K562 (cell line): ENCODE data around the gene MRPL48. TPM values are rescaled to one million over a fixed set of nuclear protein-coding genes. Genes with fewer than 3 reads are reported as not detected.

Experiments
- ATAC-seq: fragments of 200-7000 bp; cut with Tn5 transposase; 3 replicates; pipeline ENCODE4 v1.9.1; 2020; ENCODE audit warnings: moderate library complexity
- BruUV-seq: library from RNA; stranded (reverse); fragments of 400-500 nt; replicated peaks from 2 replicates; lab custom pipeline; 2021; lab: Mats Ljungman, UMichigan
- CTCF ChIA-PET: fragments of 300-600 bp; formaldehyde crosslinking; extraction: SDS; loops from one replicate; lab custom pipeline; 2021; ENCODE audit warnings: low intra/inter-chr PET ratio; lab: Yijun Ruan, JAX
- POLR2A ChIA-PET: fragments of 300-600, 350-650 bp; sonication (Branson Sonifier 250); formaldehyde crosslinking; extraction: SDS; loops from one replicate; lab custom pipeline; 2021; ENCODE audit warnings: antibody characterized with exemption, inconsistent platforms; lab: Yijun Ruan, JAX
- DNase-seq, 4 experiments: peaks; one replicate each; pipeline versions ENCODE4 v3.0.0 to v3.0.0-alpha.2; 2011 to 2018; ENCODE audit warnings: low spot score in 3 of 4, mixed read lengths in 3 of 4; ENCODE audit errors: extremely low read depth in 1 of 4
- FAIRE-seq: peaks from 2 replicates; lab custom pipeline; 2011; peaks lifted over from hg19 to GRCh38; lab: Jason Lieb, UNC
- H2AFZ ChIP-seq: 2 replicates; pipeline ENCODE4 v1.6.0; 2011; ENCODE audit warnings: low read depth, low read length, control low read depth, inconsistent platforms
- H3K27ac ChIP-seq: fragments of 200-600 bp; 3 replicates; pipeline ENCODE4 v1.8.0; 2011; ENCODE audit warnings: low read depth, mild to moderate bottlenecking, control low read depth, inconsistent platforms, low read length, moderate library complexity, mixed read lengths; ENCODE audit errors: extremely low read depth
- H3K27me3 ChIP-seq, 2 experiments: fragments of 300-600 bp in 1 of 2; 2 replicates in 1 of 2; 3 replicates in 1 of 2; pipeline versions ENCODE4 v1.6.0 to v1.8.0; 2011; ENCODE audit warnings: inconsistent platforms in 2 of 2, low read length in 2 of 2, mild to moderate bottlenecking in 1 of 2, mixed read lengths in 1 of 2, moderate library complexity in 1 of 2; ENCODE audit not compliant: control insufficient read depth in 2 of 2, insufficient read depth in 2 of 2
- H3K36me3 ChIP-seq: fragments of 300-600 bp; 3 replicates; pipeline ENCODE4 v1.8.0; 2011; ENCODE audit warnings: mild to moderate bottlenecking, low read length, inconsistent platforms; ENCODE audit not compliant: control insufficient read depth, insufficient read depth
- H3K4me1 ChIP-seq, 2 experiments: fragments of 200-600 bp in 1 of 2; replicated peaks in 1 of 2; 2 replicates in 1 of 2; 3 replicates in 1 of 2; pipeline versions ENCODE4 v1.5.1 to v1.8.0; 2011; ENCODE audit warnings: inconsistent platforms in 2 of 2, low read length in 2 of 2, mild to moderate bottlenecking in 1 of 2, mixed read lengths in 1 of 2, moderate library complexity in 1 of 2; ENCODE audit not compliant: control insufficient read depth in 2 of 2, insufficient read depth in 2 of 2
- H3K4me2 ChIP-seq: 2 replicates; pipeline ENCODE4 v1.6.1; 2011; ENCODE audit warnings: low read length, control low read depth, inconsistent platforms, mixed read lengths; ENCODE audit not compliant: insufficient read depth
- H3K4me3 ChIP-seq: fragments of 200-600 bp; sonication (generic), shearing (Covaris generic); 2 replicates; pipeline ENCODE4 v1.5.1; 2016; ENCODE audit warnings: control low read depth, inconsistent platforms
- H3K79me2 ChIP-seq: fragments of 200-600 bp; 3 replicates; pipeline ENCODE4 v1.8.0; 2011; ENCODE audit warnings: low read length, inconsistent platforms; ENCODE audit not compliant: control insufficient read depth, insufficient read depth
- H3K9ac ChIP-seq, 2 experiments: 2 replicates each; pipeline versions ENCODE4 v1.6.0 to v1.6.1; 2011; ENCODE audit warnings: low read depth in 2 of 2, low read length in 2 of 2, control low read depth in 1 of 2, inconsistent platforms in 1 of 2, mild to moderate bottlenecking in 1 of 2, mixed read lengths in 1 of 2; ENCODE audit not compliant: insufficient read depth in 1 of 2
- H3K9me1 ChIP-seq: one replicate; pipeline ENCODE4 v1.6.0; 2011; ENCODE audit warnings: inconsistent platforms, mild to moderate bottlenecking, low read length, moderate library complexity; ENCODE audit not compliant: control insufficient read depth, insufficient read depth
- H3K9me3 ChIP-seq: replicated peaks from 2 replicates; pipeline ENCODE4 v1.5.1; 2011; ENCODE audit warnings: low read depth, low read length, inconsistent platforms; ENCODE audit not compliant: control insufficient read depth, insufficient read depth
- H4K20me1 ChIP-seq: replicated peaks from 2 replicates; pipeline ENCODE4 v1.6.1; 2011; ENCODE audit warnings: low read length, inconsistent platforms, mixed read lengths; ENCODE audit not compliant: control insufficient read depth, insufficient read depth
- MBD1 ChIP-seq: fragments of 250-450 bp; sonication (Bioruptor Pico); IDR thresholded peaks from 2 replicates; pipeline ENCODE4 v1.8.0; 2022; ENCODE audit warnings: inconsistent platforms
- NFE2L1 ChIP-seq: fragments of 450-650 bp; IDR thresholded peaks from 2 replicates; pipeline ENCODE4 v1.6.1; 2016; ENCODE audit warnings: missing genetic modification characterization, low read depth, mild to moderate bottlenecking, missing compliant biosample characterization, moderate library complexity, borderline replicate concordance
- RBM17 ChIP-seq: fragments of 200-400 bp; formaldehyde crosslinking; IDR thresholded peaks from 2 replicates; pipeline ENCODE4 v1.6.1; 2017; ENCODE audit warnings: low read depth, mild to moderate bottlenecking, low read length, borderline replicate concordance
- RHOXF2B ChIP-seq: fragments of 250-450 bp; sonication (Bioruptor Pico); conservative IDR thresholded peaks from 2 replicates; pipeline ENCODE4 v1.5.1; 2021
- SIN3B ChIP-seq: fragments of 450-650 bp; IDR thresholded peaks from 2 replicates; pipeline ENCODE4 v1.6.1; 2017; ENCODE audit warnings: low read depth, mild to moderate bottlenecking, moderate library complexity
- TCF7L2 ChIP-seq: fragments of 150-350 bp; IDR thresholded peaks from 2 replicates; pipeline ENCODE4 v1.6.1; 2016; ENCODE audit warnings: low read depth, mild to moderate bottlenecking, low read length, moderate library complexity
- ZC3H11A ChIP-seq: IDR thresholded peaks from 2 replicates; pipeline ENCODE4 v1.6.1; 2012; ENCODE audit warnings: low read depth, low read length, improper control_type of control experiment
- ZNF263 ChIP-seq: sonication (generic); formaldehyde crosslinking; IDR thresholded peaks from 2 replicates; pipeline ENCODE4 v1.8.0; 2022; ENCODE audit warnings: mild to moderate bottlenecking, missing genetic modification reagents, borderline replicate concordance
- ZNF449 ChIP-seq: fragments of 250-450 bp; sonication (Bioruptor Pico); IDR thresholded peaks from 2 replicates; pipeline ENCODE4 v1.8.0; 2022; ENCODE audit warnings: moderate library complexity, mild to moderate bottlenecking, inconsistent platforms
- WGBS: fragments of 100-300 bp; shearing (Covaris generic); methylation state at CpG from one replicate; pipeline ENCODE4 v1.1.6; 2016; ENCODE audit warnings: low coverage, mixed read lengths; ENCODE audit not compliant: insufficient coverage; ENCODE audit errors: missing lambda C conversion rate; 5-methylcytosine and 5-hydroxymethylcytosine counted together
- in situ Hi-C: fragments of 300-500 bp; cut with MboI; formaldehyde crosslinking; loops from 4 replicates; pipeline ENCODE4 v1.15.0; 2018; ENCODE audit warnings: inconsistent platforms, mixed read lengths
- intact Hi-C: fragments of 100-400 bp; cut with micrococcal nuclease; formaldehyde crosslinking; loops from 2 replicates; pipeline ENCODE4 v1.14.2; 2022
- polyA plus RNA-seq, 8 experiments: library from polyadenylated mRNA; depleted of rRNA in 4 of 8; stranded (reverse) in 5 of 8; unstranded in 3 of 8; fragments of >200 nt; fragmentation: Nextera tagmentation in 2 of 8; fragmentation: Illumina TruSeq in 1 of 8; extraction: Ambion mirVana in 2 of 8; extraction: Trizol in 1 of 8; gene quantifications; 2 replicates each; pipeline versions ENCODE4 v1.2.1 to v1.2.3, GENCODE V29; 2011 to 2014; ENCODE audit warnings: inconsistent platforms in 1 of 8, missing spikeins in 1 of 8
- total RNA-seq, 7 experiments: library from RNA; depleted of rRNA in 6 of 7; stranded (reverse); fragments of >200 nt in 6 of 7; fragmentation: Illumina TruSeq in 2 of 7; extraction: Trizol in 2 of 7; gene quantifications; 2 replicates each; pipeline versions ENCODE4 v1.2.1 to v1.2.3, GENCODE V29; 2011 to 2021; ENCODE audit warnings: low replicate concordance in 1 of 7
- TF ChIP-seq, protein P1 (sequence below): fragments of 250-450 bp; sonication (Bioruptor Pico); IDR thresholded peaks from 2 replicates; pipeline ENCODE4 v1.4.0; 2020; ENCODE audit warnings: mild to moderate bottlenecking, moderate library complexity

Gene MRPL48
- total and polyA plus RNA-seq, 9 of the 15 experiments (the other 6 are each of a cell fraction or from before 2014, with no cell fraction given), result 66.0 to 237 (median 104) TPM

- no TSS peak for BruUV-seq
- H3K4me2 ChIP-seq, result no peak overlapping the region
- H3K4me3 ChIP-seq, result no peak overlapping the region
- no peak overlapping the region for H2AFZ ChIP-seq
- no peak overlapping the region for H3K27ac ChIP-seq
- ChIA-PET CTCF (no interaction called here), POLR2A (interaction anchor here (0.6 to 2.3 kb wide), 5 partner anchors 10 to 272 kb away, joined by 3 to 12 read pairs (median 8); no protein-coding TSS in a partner anchor)
- no peak for DNase-seq
- no peaks in the 10 kb centered on the region for H3K9me1 ChIP-seq
- H3K27me3 ChIP-seq, result no peaks in the 10 kb centered on the region
- no peaks in the 10 kb centered on the region for H3K9me3 ChIP-seq
- FAIRE-seq, result no peak
- H3K79me2 ChIP-seq, result no peaks in the 10 kb centered on the region
- H4K20me1 ChIP-seq, result no peaks in the 10 kb centered on the region
- intact Hi-C loops, result no loop called here
- H3K4me1 ChIP-seq, result no peaks in the 10 kb centered on the region; a peak in 1 of 5 replicates
- H3K36me3 ChIP-seq, result peaks cover 34% of the 10 kb centered on the region
- 94% methylated on average over 5 of the region's 5 CpGs for WGBS
- H3K9ac ChIP-seq, result no peak overlapping the region
- ATAC-seq, result no peak
- in situ Hi-C loops, result no loop called here
- TF ChIP-seq ZNF449 (no peak), RBM17 (no peak), SIN3B (no peak), ZC3H11A (no peak), ZNF263 (CRISPR knock-in tag) (no peak), MBD1 (no peak), TCF7L2 (no peak), RHOXF2B (no peak), NFE2L1 (no peak)
- TF ChIP-seq, protein P1, sequence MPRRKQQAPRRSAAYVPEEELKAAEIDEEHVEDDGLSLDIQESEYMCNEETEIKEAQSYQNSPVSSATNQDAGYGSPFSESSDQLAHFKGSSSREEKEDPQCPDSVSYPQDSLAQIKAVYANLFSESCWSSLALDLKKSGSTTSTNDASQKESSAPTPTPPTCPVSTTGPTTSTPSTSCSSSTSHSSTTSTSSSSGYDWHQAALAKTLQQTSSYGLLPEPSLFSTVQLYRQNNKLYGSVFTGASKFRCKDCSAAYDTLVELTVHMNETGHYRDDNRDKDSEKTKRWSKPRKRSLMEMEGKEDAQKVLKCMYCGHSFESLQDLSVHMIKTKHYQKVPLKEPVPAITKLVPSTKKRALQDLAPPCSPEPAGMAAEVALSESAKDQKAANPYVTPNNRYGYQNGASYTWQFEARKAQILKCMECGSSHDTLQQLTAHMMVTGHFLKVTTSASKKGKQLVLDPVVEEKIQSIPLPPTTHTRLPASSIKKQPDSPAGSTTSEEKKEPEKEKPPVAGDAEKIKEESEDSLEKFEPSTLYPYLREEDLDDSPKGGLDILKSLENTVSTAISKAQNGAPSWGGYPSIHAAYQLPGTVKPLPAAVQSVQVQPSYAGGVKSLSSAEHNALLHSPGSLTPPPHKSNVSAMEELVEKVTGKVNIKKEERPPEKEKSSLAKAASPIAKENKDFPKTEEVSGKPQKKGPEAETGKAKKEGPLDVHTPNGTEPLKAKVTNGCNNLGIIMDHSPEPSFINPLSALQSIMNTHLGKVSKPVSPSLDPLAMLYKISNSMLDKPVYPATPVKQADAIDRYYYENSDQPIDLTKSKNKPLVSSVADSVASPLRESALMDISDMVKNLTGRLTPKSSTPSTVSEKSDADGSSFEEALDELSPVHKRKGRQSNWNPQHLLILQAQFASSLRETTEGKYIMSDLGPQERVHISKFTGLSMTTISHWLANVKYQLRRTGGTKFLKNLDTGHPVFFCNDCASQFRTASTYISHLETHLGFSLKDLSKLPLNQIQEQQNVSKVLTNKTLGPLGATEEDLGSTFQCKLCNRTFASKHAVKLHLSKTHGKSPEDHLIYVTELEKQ (CRISPR knock-in tag), result no peak
Measured at GRCh38 chr11:73866095-73866579, 78.5 kb downstream of the MRPL48 start.
